Esophagus muscularis mucosa (tissue), 4 donors: ENCODE data around the gene LRRC8C.

Experiments
- CTCF ChIP-seq, 3 experiments: fragments of 200-600 bp in 2 of 3; fragments of 450-650 bp in 1 of 3; sonication (generic) in 2 of 3; IDR thresholded peaks; one replicate each; pipeline ENCODE4 v1.5.1; 2017 to 2019; ENCODE audit warnings: antibody characterized with exemption in 3 of 3, mild to moderate bottlenecking in 2 of 3, moderate library complexity in 1 of 3
- EP300 ChIP-seq: sonication (generic); formaldehyde crosslinking; IDR thresholded peaks from one replicate; pipeline ENCODE4 v1.6.1; 2017; ENCODE audit warnings: antibody characterized with exemption
- POLR2A ChIP-seq: fragments of 450-650 bp; IDR thresholded peaks from one replicate; pipeline ENCODE4 v1.6.1; 2017; ENCODE audit warnings: antibody characterized with exemption, moderate library complexity, mild to moderate bottlenecking, low read depth
- POLR2AphosphoS5 ChIP-seq, 2 donors: sonication (generic); formaldehyde crosslinking; IDR thresholded peaks; one replicate each; pipeline ENCODE4 v1.6.1; 2017; ENCODE audit warnings: antibody characterized with exemption in 2 of 2

- TF ChIP-seq CTCF (IDR thresholded peaks at IDR 0.05) (no peak), POLR2AphosphoS5 (IDR thresholded peaks at IDR 0.05) (no peak), EP300 (no peak), POLR2A (no peak)
These were observed 70.5 kb downstream of the LRRC8C start for GRCh38 chr1:89703469-89703868.
